Measurements from ENCODE around the gene GLRA3. TPM values are rescaled to one million over a fixed set of nuclear protein-coding genes. Genes with fewer than 3 reads are reported as not detected.
"Not testable (repeated sequence)": the region's sequence is repeated elsewhere in the genome, so short reads cannot be mapped to it uniquely, and the experiment has no call there.

The GLRA3 gene
- total RNA-seq, 1 donor from 2014 or later = not detected

- no peak overlapping the region for H3K27ac Mint-ChIP-seq
Measured at GRCh38 chr4:174635732-174636131, 193.3 kb downstream of the GLRA3 start.

GRCh38 chr4:174633399-174633798 is 195.6 kb downstream of the GLRA3 start:
- Mint-ChIP-seq H3K36me3 (no peaks in the 10 kb centered on the region), H3K4me3 (no peak overlapping the region), H3K27me3 (ENCODE audit: insufficient read depth, low read depth) (no peaks in the 10 kb centered on the region), H3K4me1 (no peaks in the 10 kb centered on the region), H3K9me3 (no peaks in the 10 kb centered on the region), H3K27ac (no peak overlapping the region)
- no peak overlapping the region for H3K27ac ChIP-seq
- no peak overlapping the region for H3K4me3 ChIP-seq
- H3K79me2 ChIP-seq (ENCODE audit: low read depth) = no peaks in the 10 kb centered on the region
- H3K4me1 ChIP-seq = no peaks in the 10 kb centered on the region
- DNase-seq (ENCODE audit: low spot score) = no peak
- H4K20me1 ChIP-seq (ENCODE audit: low read depth) = no peaks in the 10 kb centered on the region
- H3K9me3 ChIP-seq (ENCODE audit: low read depth) = no peaks in the 10 kb centered on the region
- H3K27me3 ChIP-seq = no peaks in the 10 kb centered on the region
- H3K9ac ChIP-seq = no peak overlapping the region
- H3F3A ChIP-seq (ENCODE audit: low read depth) = no peaks in the 10 kb centered on the region
- no peaks in the 10 kb centered on the region for H3K36me3 ChIP-seq
- no peak overlapping the region for H2AFZ ChIP-seq (replicated peaks)
- H3K4me2 ChIP-seq = no peak overlapping the region
- no peak for TF ChIP-seq CTCF (IDR thresholded peaks at IDR 0.05)
- no peak for TF ChIP-seq EZH2phosphoT487 (IDR thresholded peaks at IDR 0.05)
- no peak for TF ChIP-seq EZH2 (IDR thresholded peaks at IDR 0.05)

More at GRCh38 chr4:174635732-174636131, 193.3 kb downstream of the GLRA3 start:
- no peak for DNase-seq (ENCODE audit: low spot score)
- no peaks in the 10 kb centered on the region for H4K20me1 ChIP-seq (ENCODE audit: low read depth)
- H3K36me3 ChIP-seq = no peaks in the 10 kb centered on the region
- no peak overlapping the region for H3K4me3 ChIP-seq
- H3F3A ChIP-seq (ENCODE audit: low read depth) = no peaks in the 10 kb centered on the region
- H3K9ac ChIP-seq = no peak overlapping the region
- TF ChIP-seq CTCF (IDR thresholded peaks at IDR 0.05) (no peak), EZH2phosphoT487 (IDR thresholded peaks at IDR 0.05) (no peak), EZH2 (IDR thresholded peaks at IDR 0.05) (no peak)
- Mint-ChIP-seq H3K4me1 (no peaks in the 10 kb centered on the region), H3K9me3 (no peaks in the 10 kb centered on the region), H3K27me3 (ENCODE audit: insufficient read depth, low read depth) (no peaks in the 10 kb centered on the region), H3K4me3 (no peak overlapping the region), H3K36me3 (no peaks in the 10 kb centered on the region)
- H3K4me2 ChIP-seq = no peak overlapping the region
- H3K9me3 ChIP-seq (ENCODE audit: low read depth) = no peaks in the 10 kb centered on the region
- H3K4me1 ChIP-seq = no peaks in the 10 kb centered on the region
- no peak overlapping the region for H2AFZ ChIP-seq (replicated peaks)
- no peaks in the 10 kb centered on the region for H3K27me3 ChIP-seq
- H3K79me2 ChIP-seq (ENCODE audit: low read depth) = no peaks in the 10 kb centered on the region
- H3K27ac ChIP-seq = no peak overlapping the region

- H3K9me3 Mint-ChIP-seq = no peaks in the 10 kb centered on the region
- Histone ChIP-seq H3K27ac (no peak overlapping the region), H3K4me2 (no peak overlapping the region), H3K4me1 (no peaks in the 10 kb centered on the region), H3K27me3 (no peaks in the 10 kb centered on the region), H3K4me3 (no peak overlapping the region), H3K9ac (no peak overlapping the region), H3F3A (ENCODE audit: low read depth) (no peaks in the 10 kb centered on the region), H4K20me1 (ENCODE audit: low read depth) (no peaks in the 10 kb centered on the region), H3K79me2 (ENCODE audit: low read depth) (no peaks in the 10 kb centered on the region), H2AFZ (replicated peaks) (no peak overlapping the region), H3K36me3 (no peaks in the 10 kb centered on the region), H3K9me3 (ENCODE audit: low read depth) (no peaks in the 10 kb centered on the region)
- no peak overlapping the region for H3K27ac Mint-ChIP-seq
- no peaks in the 10 kb centered on the region for H3K27me3 Mint-ChIP-seq (ENCODE audit: insufficient read depth, low read depth)
- TF ChIP-seq EZH2phosphoT487 (IDR thresholded peaks at IDR 0.05) = no peak
- peak; percentile 90 for TF ChIP-seq CTCF (IDR thresholded peaks at IDR 0.05)
- no peaks in the 10 kb centered on the region for H3K4me1 Mint-ChIP-seq
- H3K36me3 Mint-ChIP-seq = no peaks in the 10 kb centered on the region
- no peak overlapping the region for H3K4me3 Mint-ChIP-seq
- peak; percentile 61 for DNase-seq (ENCODE audit: low spot score)
Measured at GRCh38 chr4:174631901-174632758, 196.9 kb downstream of the GLRA3 start.

GRCh38 chr4:174629907-174630450 is 199.1 kb downstream of the GLRA3 start:
- not testable (repeated sequence) for H3K27ac ChIP-seq

More at GRCh38 chr4:174629907-174630450, 199.1 kb downstream of the GLRA3 start:
- not testable (repeated sequence) for DNase-seq (ENCODE audit: low spot score); H3K4me2 ChIP-seq; H3K4me1 ChIP-seq; H3F3A ChIP-seq (ENCODE audit: low read depth); H3K27ac Mint-ChIP-seq; H3K27me3 ChIP-seq; H3K79me2 ChIP-seq (ENCODE audit: low read depth); H3K36me3 ChIP-seq; H3K36me3 Mint-ChIP-seq; H3K27me3 Mint-ChIP-seq (ENCODE audit: insufficient read depth, low read depth); H3K4me3 ChIP-seq; H2AFZ ChIP-seq (replicated peaks); H3K9ac ChIP-seq; H4K20me1 ChIP-seq (ENCODE audit: low read depth); H3K9me3 Mint-ChIP-seq; H3K9me3 ChIP-seq (ENCODE audit: low read depth); H3K4me3 Mint-ChIP-seq; H3K4me1 Mint-ChIP-seq

Data from neural progenitor cell (in vitro differentiated cells).